DMS 273 (cell line): ENCODE data around the gene TUBA1B.
"Not testable (repeated sequence)": the region's sequence is repeated elsewhere in the genome, so short reads cannot be mapped to it uniquely, and the experiment has no call there.

ENCODE experiments used
- DNase-seq: peaks from one replicate; lab custom pipeline; 2025; ENCODE audit not compliant: unreplicated experiment; lab: John Stamatoyannopoulos, UW

Gene TUBA1B

DNA sequence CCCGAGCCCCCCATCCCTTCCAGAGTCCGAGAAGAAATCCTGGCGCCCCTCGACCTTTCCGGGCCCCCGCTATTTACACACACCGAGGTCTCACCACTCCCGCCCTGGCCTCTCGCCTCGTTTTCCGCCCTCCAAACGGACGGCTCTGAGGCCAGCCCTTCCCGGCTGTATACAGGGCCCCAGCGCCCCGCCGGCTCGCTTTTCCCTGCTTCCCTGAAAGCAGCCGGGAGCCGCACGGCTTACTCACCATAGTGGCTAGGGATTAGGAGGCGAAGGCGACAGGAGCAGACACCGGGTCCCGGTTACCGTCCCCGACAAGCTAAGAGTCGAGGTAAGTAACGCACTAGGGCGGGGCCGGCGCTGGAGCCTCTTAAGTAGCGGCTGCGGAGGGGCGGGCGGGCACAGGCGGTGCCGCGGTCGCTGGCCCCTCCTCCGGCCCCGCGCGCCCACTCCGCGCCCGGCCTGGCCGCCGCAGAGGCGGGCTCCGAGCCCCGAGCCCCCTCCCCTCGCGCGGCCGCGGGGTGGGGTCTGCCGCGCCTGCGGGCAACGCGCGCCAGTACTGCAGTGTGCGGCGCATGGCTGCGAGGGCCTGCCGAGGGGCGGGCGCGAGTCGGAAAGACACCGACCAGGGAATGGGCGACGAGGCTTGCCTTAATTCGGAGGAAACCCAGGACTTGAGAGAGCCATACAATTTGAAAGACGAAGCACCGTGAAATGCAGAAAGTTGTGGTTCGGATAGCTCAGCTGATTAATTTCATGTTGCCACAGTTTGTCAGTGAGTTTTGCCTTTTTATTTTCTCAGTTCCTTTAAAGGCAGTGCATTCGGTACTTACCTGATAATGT, at the start of gene TUBA1B:
Gene TUBA1B (minus strand): TSS at position 345 of the 843 bp plus-strand sequence. CDS start 95 bp downstream, at position 250.
- DNase-seq = peak; percentile 95

- no peak for DNase-seq
Observed at GRCh38 chr12:49174218-49174617, 43.0 kb upstream of the TUBA1B start.

- DNase-seq = no peak
Observed at GRCh38 chr12:49170924-49171323, 39.7 kb upstream of the TUBA1B start.

DNA sequence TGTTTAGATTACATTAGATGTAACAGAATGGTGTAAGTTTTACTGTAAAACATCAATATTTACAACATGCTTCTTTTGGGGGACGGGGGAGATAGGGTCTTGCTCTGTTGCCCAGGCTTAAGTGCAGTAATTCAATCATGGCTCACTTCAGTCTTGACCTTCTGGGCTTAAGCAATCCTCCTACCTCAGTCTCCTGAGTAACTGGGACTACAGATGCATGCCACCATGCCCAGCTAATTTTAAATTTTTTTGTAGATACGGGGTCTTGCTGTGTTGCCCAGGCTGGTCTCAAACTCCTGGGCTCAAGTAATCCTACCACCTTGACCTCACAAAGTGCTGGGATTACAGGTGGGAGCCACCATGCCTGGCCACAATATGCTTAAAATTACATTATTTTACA, 33.9 kb upstream of the TUBA1B start:
- DNase-seq = no peak

DNA sequence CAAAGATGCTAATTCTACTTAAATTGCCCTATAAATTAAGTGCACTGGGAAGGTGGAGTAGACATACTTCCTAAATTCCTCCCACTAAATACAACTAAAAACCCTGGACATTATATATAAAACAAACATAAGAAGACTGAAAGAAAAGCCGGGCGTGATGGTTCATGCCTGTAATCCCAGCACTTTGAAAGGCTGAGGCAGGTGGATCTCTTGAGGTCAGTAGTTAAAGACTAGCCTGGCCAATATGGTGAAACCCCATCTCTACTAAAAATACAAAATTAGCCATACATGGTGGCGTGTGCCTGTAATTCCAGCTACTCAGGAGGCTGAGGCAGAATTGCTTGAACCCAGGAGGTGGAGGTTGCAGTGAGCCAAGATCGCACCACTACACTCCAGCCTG, 30.7 kb upstream of the TUBA1B start:
- DNase-seq = not testable (repeated sequence)

GRCh38 chr12:49161092-49161795, 30.0 kb upstream of the TUBA1B start:
- no peak for DNase-seq

DNA sequence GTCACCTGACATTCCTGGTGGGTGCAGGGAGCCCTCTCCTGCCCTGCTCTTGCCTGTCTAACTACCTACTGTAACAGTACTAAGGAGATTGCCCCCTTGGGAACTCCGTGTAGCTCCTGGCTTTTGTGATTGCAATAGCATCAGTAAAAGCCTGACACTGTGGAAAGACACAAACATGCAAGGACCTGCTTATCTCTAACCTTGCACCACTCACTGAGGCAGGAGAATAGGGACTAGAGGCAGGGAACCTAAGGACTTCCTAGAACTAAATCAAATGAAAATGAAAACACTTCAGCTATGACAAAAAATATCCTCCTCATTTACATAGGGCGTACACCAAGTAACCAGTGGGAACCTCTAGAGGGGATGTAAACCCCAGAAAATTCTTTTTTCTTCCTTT, 29.2 kb upstream of the TUBA1B start:
- DNase-seq = no peak

GRCh38 chr12:49154221-49154620, 23.0 kb upstream of the TUBA1B start:
- DNase-seq = no peak

- DNase-seq = no peak
Observed at GRCh38 chr12:49147384-49147783, 16.2 kb upstream of the TUBA1B start.

GRCh38 chr12:49146406-49146805, 15.2 kb upstream of the TUBA1B start:
- no peak for DNase-seq

GRCh38 chr12:49144384-49144783, 13.2 kb upstream of the TUBA1B start:
- no peak for DNase-seq

- no peak for DNase-seq
Observed at GRCh38 chr12:49138999-49139398, 7.8 kb upstream of the TUBA1B start.

GRCh38 chr12:49138587-49138986, 7.4 kb upstream of the TUBA1B start:
- peak; percentile 59 for DNase-seq

DNA sequence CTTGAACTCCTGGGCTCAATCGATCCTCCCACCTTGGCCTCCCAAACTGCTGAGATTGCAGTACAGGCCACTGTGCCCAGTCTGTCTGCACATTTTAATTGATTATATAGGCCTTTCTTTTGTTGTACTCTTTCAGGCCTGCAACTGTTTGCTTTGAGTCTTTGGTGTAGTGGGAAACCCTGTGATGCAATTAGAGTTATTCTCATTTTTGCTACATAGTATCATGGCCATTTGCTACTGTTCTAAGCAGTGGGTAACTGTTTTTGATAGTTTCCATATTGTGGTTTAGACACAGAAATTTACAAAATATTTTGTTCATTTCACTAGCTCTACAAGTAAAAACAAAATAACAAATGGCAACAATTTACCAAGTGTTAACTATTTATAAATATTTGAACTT, 6.3 kb upstream of the TUBA1B start:
- no peak for DNase-seq

DNA sequence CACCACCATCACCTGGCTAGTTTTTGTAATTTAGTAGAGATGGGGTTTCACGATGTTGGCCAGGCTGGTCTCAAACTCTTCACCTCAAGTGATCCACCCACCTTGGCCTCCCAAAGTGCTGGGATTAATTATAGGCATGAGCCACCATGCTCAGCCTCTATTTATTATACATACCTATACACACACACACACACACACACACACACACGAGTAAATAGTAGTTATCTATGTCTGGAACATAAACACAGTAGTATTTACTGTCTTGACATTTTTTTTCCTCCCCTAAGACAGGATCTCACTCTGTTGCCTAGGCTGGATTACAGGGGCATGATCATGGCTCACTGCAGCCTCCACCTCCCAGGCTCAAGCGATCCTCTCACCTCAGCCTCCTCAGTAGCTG, 5.8 kb upstream of the TUBA1B start:
- not testable (repeated sequence) for DNase-seq

- DNase-seq = no peak
Observed at GRCh38 chr12:49133590-49133989, 2.4 kb upstream of the TUBA1B start.

GRCh38 chr12:49133014-49133413, 1.8 kb upstream of the TUBA1B start:
- peak; percentile 40 for DNase-seq

- peak; percentile 59 for DNase-seq
Observed at GRCh38 chr12:49131894-49132461, 783 bp upstream of the TUBA1B start.

DNA sequence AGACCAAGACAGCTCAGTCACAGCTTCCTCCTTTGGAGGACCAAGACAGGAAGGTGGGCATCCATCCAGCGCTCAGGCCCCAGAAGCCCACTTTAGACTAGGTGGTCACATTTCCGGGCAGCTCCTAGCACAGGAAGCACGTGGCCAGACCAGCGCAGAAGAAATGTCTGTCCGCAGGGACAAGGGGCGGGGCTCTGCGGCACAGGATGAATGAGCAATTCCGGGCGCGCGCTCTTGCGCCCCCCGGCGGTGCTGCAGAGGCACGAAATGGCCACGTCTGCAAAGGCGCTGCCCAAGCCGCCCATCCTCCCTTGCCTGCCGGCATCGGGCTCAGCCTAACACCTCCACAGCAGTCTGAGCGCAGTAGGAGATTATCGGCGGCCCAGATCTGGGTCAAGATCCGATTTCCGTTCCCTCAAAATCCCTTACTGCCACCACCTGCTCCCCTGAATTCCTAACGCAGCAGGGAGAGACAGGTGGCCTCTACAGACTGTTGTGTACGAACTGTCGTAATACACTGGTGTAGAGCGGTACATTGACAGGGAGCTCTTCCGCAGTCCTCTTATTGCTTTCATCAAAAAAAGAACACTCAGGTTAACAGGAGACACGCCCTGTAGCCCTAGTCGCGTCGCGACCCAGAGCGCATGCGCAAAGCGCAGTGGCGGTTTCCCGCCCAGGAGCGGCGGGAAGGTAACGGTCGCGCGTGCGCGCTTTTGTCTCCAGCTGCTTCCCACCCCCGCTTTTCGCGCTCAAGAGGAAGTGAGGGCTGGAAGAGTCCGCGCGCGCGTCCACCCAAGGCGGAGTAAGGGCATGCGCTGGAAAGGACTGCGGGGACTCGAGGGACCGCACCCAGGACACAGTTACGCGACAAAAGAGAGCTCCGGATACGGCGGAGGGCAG, 794 bp downstream of the TUBA1B start:
- DNase-seq = peak; percentile 91

GRCh38 chr12:49129332-49130150, 1.7 kb downstream of the TUBA1B start:
- no peak for DNase-seq
